WTC11 (cell line): Measurements from ENCODE around the gene KCNMA1. TPM values are rescaled to one million over a fixed set of nuclear protein-coding genes. Genes with fewer than 3 reads are reported as not detected.

Experiments
- ATAC-seq: fragments of 200-7000 bp; cut with Tn5 transposase; 2 replicates; pipeline ENCODE4 v1.10.0; 2021; ENCODE audit warnings: mild to moderate bottlenecking, moderate library complexity
- CTCF ChIA-PET: fragments of 300-600 bp; sonication (Branson Sonifier 250); formaldehyde crosslinking; loops from one replicate; lab custom pipeline; 2021; ENCODE audit warnings: antibody characterized with exemption; lab: Charles Lee
- POLR2A ChIA-PET: fragments of 350-600 bp; sonication (Branson Sonifier 250); formaldehyde crosslinking; loops from one replicate; lab custom pipeline; 2021; ENCODE audit warnings: antibody characterized with exemption; lab: Charles Lee
- DNase-seq: peaks from one replicate; pipeline ENCODE4 v3.0.0; 2021; ENCODE audit warnings: low spot score
- H3K27ac Mint-ChIP-seq: 2 replicates; pipeline ENCODE4 v1.8.0; 2021; ENCODE audit warnings: mixed read lengths
- H3K27me3 Mint-ChIP-seq: 2 replicates; pipeline ENCODE4 v1.8.0; 2021; ENCODE audit warnings: low read depth, mild to moderate bottlenecking, moderate library complexity, mixed read lengths
- H3K36me3 Mint-ChIP-seq: 2 replicates; pipeline ENCODE4 v1.8.0; 2021; ENCODE audit warnings: mixed read lengths
- H3K4me1 Mint-ChIP-seq: 2 replicates; pipeline ENCODE4 v1.8.0; 2022; ENCODE audit warnings: mixed read lengths
- H3K4me3 Mint-ChIP-seq: 2 replicates; pipeline ENCODE4 v1.8.0; 2021; ENCODE audit warnings: mild to moderate bottlenecking, moderate library complexity, mixed read lengths
- H3K9me3 Mint-ChIP-seq: 2 replicates; pipeline ENCODE4 v1.8.0; 2021; ENCODE audit warnings: mixed read lengths
- AR ChIP-seq: fragments of 250-450 bp; sonication (Bioruptor Pico); IDR thresholded peaks from 2 replicates; pipeline ENCODE4 v1.9.0; 2021; ENCODE audit warnings: mild to moderate bottlenecking
- ERG ChIP-seq: fragments of 250-450 bp; sonication (Bioruptor Pico); IDR thresholded peaks from 2 replicates; pipeline ENCODE4 v1.8.0; 2021; ENCODE audit warnings: mild to moderate bottlenecking
- ESRRA ChIP-seq: sonication (generic); formaldehyde crosslinking; IDR thresholded peaks from 2 replicates; pipeline ENCODE4 v1.8.1; 2022; ENCODE audit warnings: mild to moderate bottlenecking, missing genetic modification reagents, borderline replicate concordance
- HMGXB4 ChIP-seq: sonication (generic); formaldehyde crosslinking; IDR thresholded peaks from 2 replicates; pipeline ENCODE4 v1.8.1; 2023; ENCODE audit warnings: mild to moderate bottlenecking, moderate library complexity, missing genetic modification reagents
- KAT7 ChIP-seq: sonication (generic); formaldehyde crosslinking; IDR thresholded peaks from 2 replicates; pipeline ENCODE4 v1.8.1; 2023; ENCODE audit warnings: missing genetic modification reagents, mild to moderate bottlenecking, borderline replicate concordance
- NFATC4 ChIP-seq: fragments of 250-450 bp; sonication (Bioruptor Pico); IDR thresholded peaks from 2 replicates; pipeline ENCODE4 v1.9.0; 2021; ENCODE audit warnings: mild to moderate bottlenecking
- NR2C2 ChIP-seq: sonication (generic); formaldehyde crosslinking; IDR thresholded peaks from 2 replicates; pipeline ENCODE4 v1.8.0; 2022; ENCODE audit warnings: mild to moderate bottlenecking, missing genetic modification reagents
- ZNF416 ChIP-seq: fragments of 250-450 bp; sonication (Bioruptor Pico); IDR thresholded peaks from 2 replicates; pipeline ENCODE4 v1.9.0; 2021; ENCODE audit warnings: mild to moderate bottlenecking, inconsistent platforms
- ZNF532 ChIP-seq: fragments of 250-450 bp; sonication (Bioruptor Pico); IDR thresholded peaks from 2 replicates; pipeline ENCODE4 v1.9.0; 2021; ENCODE audit warnings: mild to moderate bottlenecking, borderline replicate concordance
- total RNA-seq: library from RNA; stranded (reverse); gene quantifications from 3 replicates; pipeline ENCODE4 v1.2.3, GENCODE V29; 2021

The KCNMA1 gene
- total RNA-seq, 1 experiment from 2014 or later, result 7.3 TPM

DNA sequence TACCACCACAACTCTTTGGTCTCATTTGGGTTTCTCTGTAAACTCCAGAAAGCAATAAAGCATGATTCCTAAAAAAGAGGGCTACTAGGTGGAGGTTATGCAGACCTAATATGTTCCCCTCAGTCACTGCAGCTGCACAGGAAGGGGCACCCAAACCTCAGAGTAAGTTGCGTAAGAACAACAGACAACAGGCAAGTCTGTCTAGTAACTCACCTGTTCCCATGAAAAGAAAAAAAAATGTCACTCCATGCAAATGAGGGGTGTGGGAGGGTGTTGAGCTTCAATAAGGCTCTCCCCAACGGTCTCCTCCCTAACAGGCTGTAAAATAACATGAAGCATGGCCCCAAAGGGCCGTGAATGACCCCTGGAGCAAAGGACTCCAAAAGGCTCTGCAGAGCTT is 461.4 kb downstream of the KCNMA1 start:
- TF ChIP-seq NFATC4 (CRISPR knock-in tag), result no peak
- no peak for TF ChIP-seq ZNF532 (CRISPR knock-in tag)
- no peak for TF ChIP-seq NR2C2 (CRISPR knock-in tag)
- ChIA-PET POLR2A (no interaction called here), CTCF (interaction anchor here (1.2 to 3.2 kb wide), 2 partner anchors 10 to 460 kb away, joined by 7 to 28 read pairs; partner anchors contain the start of gene KCNMA1)
- no peak for ATAC-seq
- no peak for DNase-seq
- no peaks in the 10 kb centered on the region; the same call in 1 of the 2 replicates for H3K27me3 Mint-ChIP-seq
- no peaks in the 10 kb centered on the region for H3K36me3 Mint-ChIP-seq
- H3K4me3 Mint-ChIP-seq, result no peak overlapping the region
- H3K9me3 Mint-ChIP-seq, result no peaks in the 10 kb centered on the region; the same call in 1 of the 2 replicates
- H3K27ac Mint-ChIP-seq, result no peak overlapping the region
- peaks cover 9% of the 10 kb centered on the region for H3K4me1 Mint-ChIP-seq

DNA sequence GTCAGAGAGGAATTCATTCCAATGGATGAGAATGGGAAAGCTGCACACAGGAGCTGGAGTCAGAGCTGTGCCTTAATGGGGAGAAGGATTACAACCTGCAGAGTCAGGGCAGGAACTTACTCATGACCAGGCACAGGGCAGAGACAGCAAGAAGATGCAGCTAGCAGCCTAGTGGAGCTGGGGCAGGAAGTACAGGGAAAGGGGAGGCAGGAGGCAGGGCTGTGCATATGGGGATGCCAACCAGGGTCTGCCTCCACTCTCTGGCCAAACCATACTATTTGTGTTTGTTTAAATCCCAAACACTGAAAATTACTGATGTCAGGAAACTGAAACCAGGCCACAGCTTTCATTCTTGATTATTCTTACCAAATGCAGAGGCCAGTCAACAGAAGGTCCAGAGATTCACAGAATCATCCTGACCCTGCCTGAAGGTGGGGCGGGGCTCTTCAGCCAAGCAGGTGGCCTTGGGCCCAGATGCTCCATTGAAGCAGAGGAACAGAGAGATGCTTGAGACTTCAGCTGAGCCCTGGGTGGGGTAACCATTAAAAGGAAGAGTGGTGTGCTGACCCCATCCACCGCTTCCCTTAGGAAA is 461.9 kb downstream of the KCNMA1 start:
- Mint-ChIP-seq H3K4me3 (no peak overlapping the region), H3K27ac (no peak overlapping the region), H3K9me3 (no peaks in the 10 kb centered on the region; the same call in 1 of the 2 replicates), H3K4me1 (peaks cover 9% of the 10 kb centered on the region), H3K27me3 (no peaks in the 10 kb centered on the region; the same call in 1 of the 2 replicates), H3K36me3 (no peaks in the 10 kb centered on the region)
- ChIA-PET CTCF (interaction anchor here (1.2 to 3.2 kb wide), 5 partner anchors 10 to 460 kb away, joined by 4 to 28 read pairs (median 13); partner anchors contain the start of gene KCNMA1), POLR2A (no interaction called here)
- DNase-seq (no peak), ATAC-seq (no peak)
- TF ChIP-seq ERG (CRISPR knock-in tag), result no peak
- no peak for TF ChIP-seq ESRRA (CRISPR knock-in tag)
- no peak for TF ChIP-seq AR (CRISPR knock-in tag)
- no peak for TF ChIP-seq KAT7 (CRISPR knock-in tag)
- TF ChIP-seq ZNF416 (CRISPR knock-in tag), result no peak
- no peak for TF ChIP-seq HMGXB4 (CRISPR knock-in tag)
